HG03571 (cell line): Measurements from ENCODE around the gene SNORC.

Experiments
- ATAC-seq: cut with Tn5 transposase; IDR thresholded peaks from one replicate; pipeline ENCODE4 v1.9.1; 2021; ENCODE audit not compliant: unreplicated experiment

Gene SNORC

GRCh38 chr2:232869138-232870017 lies 686 bp upstream of the SNORC start:
- ATAC-seq: no peak

- ATAC-seq: no peak
These were observed 805 bp downstream of the SNORC start for GRCh38 chr2:232870766-232871371.

- no peak for ATAC-seq
These were observed 1.4 kb downstream of the SNORC start for GRCh38 chr2:232871418-232871834.

- no peak for ATAC-seq
These were observed 2.0 kb downstream of the SNORC start for GRCh38 chr2:232871835-232872736.

GRCh38 chr2:232872826-232873225 lies 2.8 kb downstream of the SNORC start:
- no peak for ATAC-seq

- ATAC-seq: no peak
These were observed 3.3 kb downstream of the SNORC start for GRCh38 chr2:232873292-232873908.

- ATAC-seq: no peak
These were observed 4.0 kb downstream of the SNORC start for GRCh38 chr2:232873909-232874641.

GRCh38 chr2:232874677-232875223 lies 4.7 kb downstream of the SNORC start:
- ATAC-seq: no peak

- no peak for ATAC-seq
These were observed 5.4 kb downstream of the SNORC start for GRCh38 chr2:232875256-232876121.

- ATAC-seq: no peak
These were observed 6.3 kb downstream of the SNORC start for GRCh38 chr2:232876161-232876977.

- ATAC-seq: no peak
These were observed 6.9 kb downstream of the SNORC start for GRCh38 chr2:232876978-232877441.

- no peak for ATAC-seq
These were observed 8.0 kb downstream of the SNORC start for GRCh38 chr2:232877940-232878511.

GRCh38 chr2:232878855-232879617 lies 9.0 kb downstream of the SNORC start:
- ATAC-seq: no peak

- no peak for ATAC-seq
These were observed 9.8 kb downstream of the SNORC start for GRCh38 chr2:232879618-232880494.

- no peak for ATAC-seq
These were observed 10.8 kb downstream of the SNORC start for GRCh38 chr2:232880764-232881351.

- ATAC-seq: no peak
These were observed 12.0 kb downstream of the SNORC start for GRCh38 chr2:232882085-232882484.
